SU-DHL-6 (cell line): ENCODE measurements around the gene CEMP1.

Source experiments
- H2AFZ ChIP-seq: fragments of 200-600 bp; sonication (generic); 2 replicates; pipeline ENCODE4 v1.6.1; 2014; ENCODE audit warnings: low read depth, mild to moderate bottlenecking, moderate library complexity, mixed read lengths, antibody characterized with exemption, low read length; ENCODE audit not compliant: severe bottlenecking
- H3F3A ChIP-seq: fragments of 200-600 bp; shearing (Covaris generic); 2 replicates; pipeline ENCODE4 v1.6.0; 2016; ENCODE audit warnings: antibody characterized with exemption, mild to moderate bottlenecking; ENCODE audit not compliant: insufficient read depth
- H3K27ac ChIP-seq: fragments of 200-600 bp; sonication (generic); 2 replicates; pipeline ENCODE4 v1.5.1; 2016; ENCODE audit warnings: low read depth, mild to moderate bottlenecking, low read length, moderate library complexity, mixed read lengths
- H3K27me3 ChIP-seq: fragments of 200-600 bp; sonication (generic), shearing (Covaris generic); 2 replicates; pipeline ENCODE4 v1.6.0; 2014; ENCODE audit warnings: mild to moderate bottlenecking, low read length
- H3K36me3 ChIP-seq: fragments of 200-600 bp; sonication (generic); 2 replicates; pipeline ENCODE4 v1.6.1; 2014; ENCODE audit warnings: mild to moderate bottlenecking, low read length, mixed read lengths
- H3K4me2 ChIP-seq: fragments of 300-600, 200-600 bp; shearing (Covaris generic), sonication (generic); 2 replicates; pipeline ENCODE4 v1.6.0; 2014; ENCODE audit warnings: low read length, low read depth, mild to moderate bottlenecking; ENCODE audit not compliant: poor library complexity, severe bottlenecking
- H3K4me3 ChIP-seq: fragments of 200-600 bp; sonication (generic); 2 replicates; pipeline ENCODE4 v1.5.1; 2014; ENCODE audit warnings: antibody characterized with exemption, low read length, mild to moderate bottlenecking, mixed read lengths; ENCODE audit not compliant: insufficient read depth, poor library complexity, severe bottlenecking
- H3K79me2 ChIP-seq: fragments of 200-600 bp; sonication (generic); 2 replicates; pipeline ENCODE4 v1.6.1; 2014; ENCODE audit warnings: mild to moderate bottlenecking, low read length, moderate library complexity; ENCODE audit not compliant: insufficient read depth
- H3K9ac ChIP-seq: fragments of 200-600 bp; sonication (generic); 2 replicates; pipeline ENCODE4 v1.7.0; 2014; ENCODE audit warnings: mild to moderate bottlenecking, low read length
- H3K9me2 ChIP-seq: fragments of 200-600 bp; sonication (generic); replicated peaks from 2 replicates; pipeline ENCODE4 v1.6.1; 2014; ENCODE audit warnings: low read length; ENCODE audit not compliant: insufficient read depth
- H3K9me3 ChIP-seq: fragments of 200-600 bp; sonication (generic); 2 replicates; pipeline ENCODE4 v1.6.1; 2014; ENCODE audit warnings: low read length, mixed read lengths; ENCODE audit not compliant: insufficient read depth
- H4K20me1 ChIP-seq: fragments of 200-600 bp; sonication (generic); 2 replicates; pipeline ENCODE4 v1.6.1; 2014; ENCODE audit warnings: low read depth, mild to moderate bottlenecking, antibody characterized with exemption, low read length, moderate library complexity, mixed read lengths
- EZH2phosphoT487 ChIP-seq: fragments of 200-600 bp; sonication (generic), shearing (Covaris generic); conservative IDR thresholded peaks from 2 replicates; pipeline ENCODE4 v1.6.1; 2018; ENCODE audit warnings: mild to moderate bottlenecking, antibody characterized with exemption, low read length, moderate library complexity, mixed read lengths
- TF ChIP-seq, protein P1 (sequence below): fragments of 200-600 bp; sonication (generic); IDR thresholded peaks from one replicate; pipeline ENCODE4 v1.5.1; 2017; ENCODE audit warnings: antibody characterized with exemption, mild to moderate bottlenecking, low read length, moderate library complexity; ENCODE audit not compliant: insufficient read depth, poor library complexity, severe bottlenecking

Gene CEMP1

DNA sequence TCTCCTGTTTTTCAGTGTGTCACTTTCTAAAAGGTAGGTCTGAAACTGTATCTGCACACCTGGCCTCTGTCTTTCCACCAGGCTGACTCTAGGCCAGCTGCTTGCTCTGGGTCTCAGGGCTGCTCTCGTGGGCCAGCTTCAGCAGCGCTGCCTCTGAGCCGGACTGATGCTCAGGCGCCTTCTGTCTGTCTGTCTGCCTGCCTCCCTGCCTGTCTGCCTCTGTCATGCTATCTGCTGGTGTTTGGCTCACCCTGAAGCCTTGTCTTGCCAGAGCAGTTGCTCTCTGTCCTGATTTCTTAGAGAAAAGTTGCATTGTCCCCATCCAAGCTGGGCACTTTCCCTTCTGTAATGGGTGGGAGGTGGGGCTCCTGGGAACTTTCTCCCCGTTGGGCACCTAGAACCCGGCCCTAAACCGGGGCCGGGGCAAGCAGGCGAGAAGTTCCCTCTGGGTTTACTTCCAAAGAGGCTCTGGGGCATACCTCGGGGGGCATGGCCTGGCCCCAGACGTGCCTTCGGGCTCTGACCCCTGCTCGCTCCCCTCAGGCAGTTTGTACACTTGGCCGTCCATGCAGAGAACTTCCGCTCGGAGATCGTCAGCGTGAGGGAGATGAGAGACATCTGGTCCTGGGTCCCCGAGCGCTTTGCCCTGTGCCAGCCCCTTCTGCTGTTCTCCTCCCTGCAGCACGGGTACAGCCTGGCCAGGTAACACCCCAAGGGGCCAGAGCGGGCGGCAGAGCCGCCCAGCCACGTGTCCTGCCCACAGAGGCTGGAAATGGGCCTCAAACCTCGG is 33.3 kb downstream of the CEMP1 start:
- H3K79me2 ChIP-seq: no peaks in the 10 kb centered on the region
- H3K27ac ChIP-seq: no peak overlapping the region
- no peaks in the 10 kb centered on the region for H4K20me1 ChIP-seq
- no peaks in the 10 kb centered on the region for H3K36me3 ChIP-seq
- H2AFZ ChIP-seq: no peak overlapping the region
- H3K9me2 ChIP-seq: no peaks in the 10 kb centered on the region
- H3K4me3 ChIP-seq: no peak overlapping the region
- H3K9me3 ChIP-seq: no peaks in the 10 kb centered on the region
- no peak overlapping the region for H3K9ac ChIP-seq
- no peaks in the 10 kb centered on the region for H3F3A ChIP-seq
- no peaks in the 10 kb centered on the region for H3K27me3 ChIP-seq
- no peak overlapping the region for H3K4me2 ChIP-seq
- TF ChIP-seq, protein P1, sequence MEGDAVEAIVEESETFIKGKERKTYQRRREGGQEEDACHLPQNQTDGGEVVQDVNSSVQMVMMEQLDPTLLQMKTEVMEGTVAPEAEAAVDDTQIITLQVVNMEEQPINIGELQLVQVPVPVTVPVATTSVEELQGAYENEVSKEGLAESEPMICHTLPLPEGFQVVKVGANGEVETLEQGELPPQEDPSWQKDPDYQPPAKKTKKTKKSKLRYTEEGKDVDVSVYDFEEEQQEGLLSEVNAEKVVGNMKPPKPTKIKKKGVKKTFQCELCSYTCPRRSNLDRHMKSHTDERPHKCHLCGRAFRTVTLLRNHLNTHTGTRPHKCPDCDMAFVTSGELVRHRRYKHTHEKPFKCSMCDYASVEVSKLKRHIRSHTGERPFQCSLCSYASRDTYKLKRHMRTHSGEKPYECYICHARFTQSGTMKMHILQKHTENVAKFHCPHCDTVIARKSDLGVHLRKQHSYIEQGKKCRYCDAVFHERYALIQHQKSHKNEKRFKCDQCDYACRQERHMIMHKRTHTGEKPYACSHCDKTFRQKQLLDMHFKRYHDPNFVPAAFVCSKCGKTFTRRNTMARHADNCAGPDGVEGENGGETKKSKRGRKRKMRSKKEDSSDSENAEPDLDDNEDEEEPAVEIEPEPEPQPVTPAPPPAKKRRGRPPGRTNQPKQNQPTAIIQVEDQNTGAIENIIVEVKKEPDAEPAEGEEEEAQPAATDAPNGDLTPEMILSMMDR: no peak
- no peak for TF ChIP-seq EZH2phosphoT487

DNA sequence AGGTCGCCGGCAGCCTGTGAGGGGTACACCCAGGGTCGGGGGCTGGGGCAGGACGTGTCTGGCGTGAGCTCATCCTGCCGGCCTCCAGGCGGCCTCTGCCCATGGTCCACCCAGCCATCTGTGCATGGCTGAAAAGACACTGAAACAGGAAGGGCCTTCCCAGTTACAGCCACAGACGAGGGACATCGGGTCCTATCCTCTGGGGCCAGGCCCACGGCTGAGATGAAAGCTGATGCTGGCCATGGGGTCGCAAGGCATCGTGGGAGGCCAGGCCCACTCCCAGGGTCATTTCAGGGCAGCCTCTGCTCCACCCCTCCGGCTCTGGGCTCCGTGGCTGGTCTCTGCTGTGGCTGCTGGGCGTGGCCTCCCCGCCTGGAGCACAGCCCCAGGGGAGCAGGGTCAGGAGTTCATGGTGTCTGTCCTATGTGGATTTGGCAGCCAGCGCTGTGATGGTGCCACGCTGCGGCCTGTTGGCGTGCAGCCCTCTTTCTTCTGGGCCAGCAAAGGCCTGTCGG is 34.0 kb downstream of the CEMP1 start:
- Histone ChIP-seq H4K20me1 (no peaks in the 10 kb centered on the region), H3K27ac (no peak overlapping the region), H3K79me2 (no peaks in the 10 kb centered on the region), H3F3A (no peaks in the 10 kb centered on the region), H3K9me2 (no peaks in the 10 kb centered on the region), H3K4me3 (no peak overlapping the region), H3K27me3 (no peaks in the 10 kb centered on the region), H3K9ac (no peak overlapping the region), H2AFZ (no peak overlapping the region), H3K9me3 (no peaks in the 10 kb centered on the region), H3K36me3 (no peaks in the 10 kb centered on the region), H3K4me2 (no peak overlapping the region)
- TF ChIP-seq, protein P1: no peak
- TF ChIP-seq EZH2phosphoT487: no peak

DNA sequence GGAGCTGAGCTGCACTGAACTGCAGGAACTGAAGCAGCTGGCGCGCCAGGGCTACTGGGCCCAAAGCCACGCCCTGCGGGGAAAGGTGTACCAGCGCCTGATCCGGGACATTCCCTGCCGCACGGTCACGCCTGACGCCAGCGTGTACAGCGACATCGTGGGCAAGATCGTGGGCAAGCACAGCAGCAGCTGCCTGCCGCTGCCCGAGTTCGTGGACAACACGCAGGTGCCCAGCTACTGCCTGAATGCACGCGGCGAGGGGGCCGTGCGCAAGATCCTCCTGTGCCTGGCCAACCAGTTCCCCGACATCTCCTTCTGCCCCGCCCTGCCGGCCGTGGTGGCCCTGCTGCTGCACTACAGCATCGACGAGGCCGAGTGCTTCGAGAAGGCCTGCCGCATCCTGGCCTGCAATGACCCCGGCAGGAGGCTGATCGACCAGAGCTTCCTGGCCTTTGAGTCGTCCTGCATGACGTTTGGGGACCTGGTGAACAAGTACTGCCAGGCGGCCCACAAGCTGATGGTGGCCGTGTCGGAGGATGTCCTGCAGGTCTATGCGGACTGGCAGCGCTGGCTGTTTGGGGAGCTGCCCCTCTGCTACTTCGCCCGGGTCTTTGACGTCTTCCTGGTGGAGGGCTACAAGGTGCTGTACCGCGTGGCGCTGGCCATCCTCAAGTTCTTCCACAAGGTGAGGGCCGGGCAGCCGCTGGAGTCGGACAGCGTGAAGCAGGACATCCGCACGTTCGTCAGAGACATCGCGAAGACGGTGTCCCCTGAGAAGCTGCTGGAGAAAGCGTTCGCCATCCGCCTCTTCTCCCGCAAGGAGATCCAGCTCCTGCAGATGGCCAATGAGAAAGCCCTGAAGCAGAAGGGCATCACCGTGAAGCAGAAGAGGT is 34.7 kb downstream of the CEMP1 start:
- no peak overlapping the region for H3K27ac ChIP-seq
- no peak overlapping the region for H3K9ac ChIP-seq
- H3F3A ChIP-seq: no peaks in the 10 kb centered on the region
- H3K9me3 ChIP-seq: no peaks in the 10 kb centered on the region
- TF ChIP-seq, protein P1: no peak
- TF ChIP-seq EZH2phosphoT487: no peak
- H2AFZ ChIP-seq: no peak overlapping the region
- H4K20me1 ChIP-seq: no peaks in the 10 kb centered on the region
- H3K9me2 ChIP-seq: no peaks in the 10 kb centered on the region
- no peaks in the 10 kb centered on the region for H3K79me2 ChIP-seq
- H3K4me2 ChIP-seq: no peak overlapping the region
- H3K4me3 ChIP-seq: no peak overlapping the region
- H3K27me3 ChIP-seq: no peaks in the 10 kb centered on the region
- no peaks in the 10 kb centered on the region for H3K36me3 ChIP-seq
